HS-5 (cell line): ENCODE measurements around the gene MZT2A.
"Not testable (repeated sequence)": the region's sequence is repeated elsewhere in the genome, so short reads cannot be mapped to it uniquely, and the experiment has no call there.

ENCODE experiments used
- DNase-seq: peaks from one replicate; pipeline ENCODE4 v3.0.0-alpha.2; 2012; ENCODE audit warnings: low read depth

Gene MZT2A

GRCh38 chr2:131492418-131493198 is 411 bp upstream of the MZT2A start:
- DNase-seq = peak; percentile 86

- DNase-seq = not testable (repeated sequence)
Observed at GRCh38 chr2:131491469-131491836, 744 bp downstream of the MZT2A start.

DNA sequence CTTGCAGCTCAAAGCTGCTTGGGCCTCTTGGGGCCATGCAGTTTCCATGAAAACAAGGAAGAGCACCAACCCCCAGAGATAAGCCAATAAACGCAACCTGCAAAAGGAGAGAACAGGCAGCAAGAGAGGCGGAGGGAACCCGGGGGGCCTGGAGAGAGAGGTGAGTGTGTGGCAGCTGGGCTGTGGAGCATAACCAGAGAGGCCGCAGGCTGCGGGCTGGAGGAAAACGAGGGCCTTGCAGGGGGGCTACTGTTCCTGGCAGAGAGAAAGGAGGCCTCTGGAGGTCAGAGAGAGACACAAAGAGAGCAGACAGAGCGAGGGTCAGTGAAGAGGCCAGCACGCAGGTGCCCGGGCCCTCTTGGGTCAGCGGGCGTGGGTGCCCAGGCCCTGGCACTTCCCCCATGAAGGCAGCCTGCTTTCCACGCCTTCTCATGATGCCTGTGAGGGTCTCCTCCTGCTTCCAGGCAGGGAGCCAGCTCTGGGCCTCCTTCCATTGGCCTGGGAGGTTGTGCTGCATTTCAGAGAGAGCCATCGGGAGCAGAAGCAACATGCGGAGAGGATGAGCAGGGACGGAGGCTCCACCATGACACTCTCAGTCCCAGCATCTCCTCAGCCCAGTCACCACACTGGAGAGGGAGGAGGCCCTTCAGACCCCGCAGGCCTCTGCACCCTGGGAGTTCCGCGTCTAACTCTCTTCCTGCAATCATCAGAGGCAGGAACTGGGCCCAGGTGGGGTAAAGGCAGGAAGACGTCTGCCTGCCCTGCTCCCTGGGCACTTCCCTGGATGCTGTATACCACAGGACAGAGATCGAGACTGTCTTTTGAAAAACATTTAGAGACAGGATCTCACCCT is 1.4 kb downstream of the MZT2A start:
- DNase-seq = not testable (repeated sequence)

DNA sequence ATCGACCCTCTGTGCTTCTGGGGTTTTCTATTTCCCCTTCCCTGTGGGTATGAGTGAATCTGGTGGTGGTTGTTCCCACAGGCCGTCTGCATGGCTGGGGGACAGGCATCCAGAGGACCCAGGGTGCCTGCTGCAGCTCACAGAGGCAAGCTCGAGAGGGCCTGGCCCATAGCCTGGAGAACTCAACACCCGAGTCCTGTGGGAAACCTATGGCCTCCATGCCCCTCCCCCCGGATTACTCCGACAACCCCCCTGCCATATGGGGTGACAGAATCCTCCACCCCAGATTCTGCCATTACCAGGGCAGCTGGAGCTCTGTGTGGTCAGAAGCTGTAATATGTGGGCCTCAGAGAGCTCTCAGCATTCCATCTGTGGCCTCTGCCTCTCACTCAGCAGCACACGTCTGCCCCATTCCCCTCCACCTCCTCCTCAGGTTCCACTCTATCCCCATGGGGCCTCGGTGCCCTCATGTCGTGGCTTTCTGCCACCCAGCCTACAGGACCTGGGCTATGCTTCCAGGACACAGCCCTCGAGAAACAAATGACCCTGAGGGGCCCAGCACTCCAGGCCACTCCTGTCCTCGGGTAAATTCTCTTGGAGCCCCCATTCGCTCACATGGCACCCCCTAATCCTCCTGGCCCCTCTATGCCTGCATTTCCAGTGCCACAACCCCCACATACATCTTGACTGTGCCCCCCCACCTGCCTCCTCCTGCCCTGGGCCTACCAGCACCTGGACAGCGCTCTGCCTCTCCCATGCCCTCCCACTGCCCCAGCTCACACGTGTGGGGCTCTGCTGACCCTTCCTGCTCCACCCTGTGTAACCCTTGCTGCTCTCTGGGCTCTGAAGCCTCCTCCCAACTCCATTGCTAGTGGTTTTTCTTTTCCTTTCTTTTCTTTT is 3.6 kb downstream of the MZT2A start:
- no peak for DNase-seq

DNA sequence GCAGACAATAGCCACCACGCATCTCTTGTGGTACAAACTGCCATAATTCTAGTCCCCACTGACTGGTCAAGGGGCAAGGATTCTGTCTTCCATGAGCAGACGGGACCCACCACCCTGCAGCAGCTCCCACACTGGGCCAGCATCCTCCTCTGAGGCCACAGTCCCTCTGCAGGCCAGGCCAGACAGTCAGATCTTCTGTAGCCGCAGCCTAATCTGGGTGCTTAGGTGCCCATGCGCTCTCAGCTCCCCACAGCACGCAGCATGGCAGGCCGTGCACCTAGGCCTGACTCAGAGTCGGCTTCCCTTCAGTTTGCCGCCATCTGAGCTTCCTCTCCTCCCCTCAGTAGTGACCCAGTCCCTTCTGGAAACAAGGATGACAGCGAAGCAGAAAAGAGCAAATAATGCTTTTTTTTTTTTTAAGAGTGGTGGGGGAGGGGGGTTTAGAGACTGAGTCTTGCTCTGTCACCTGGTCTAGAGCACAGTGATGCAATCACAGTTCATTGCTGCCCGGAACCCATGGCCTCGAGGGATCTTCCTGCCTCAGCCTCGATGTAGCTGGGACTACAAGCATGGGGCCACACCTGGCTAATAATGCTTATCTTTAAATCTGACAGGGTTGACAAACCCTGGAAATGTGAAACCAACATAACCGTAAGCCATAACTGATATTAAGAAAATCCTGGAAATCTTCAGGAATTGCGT is 5.8 kb downstream of the MZT2A start:
- DNase-seq = not testable (repeated sequence)

DNA sequence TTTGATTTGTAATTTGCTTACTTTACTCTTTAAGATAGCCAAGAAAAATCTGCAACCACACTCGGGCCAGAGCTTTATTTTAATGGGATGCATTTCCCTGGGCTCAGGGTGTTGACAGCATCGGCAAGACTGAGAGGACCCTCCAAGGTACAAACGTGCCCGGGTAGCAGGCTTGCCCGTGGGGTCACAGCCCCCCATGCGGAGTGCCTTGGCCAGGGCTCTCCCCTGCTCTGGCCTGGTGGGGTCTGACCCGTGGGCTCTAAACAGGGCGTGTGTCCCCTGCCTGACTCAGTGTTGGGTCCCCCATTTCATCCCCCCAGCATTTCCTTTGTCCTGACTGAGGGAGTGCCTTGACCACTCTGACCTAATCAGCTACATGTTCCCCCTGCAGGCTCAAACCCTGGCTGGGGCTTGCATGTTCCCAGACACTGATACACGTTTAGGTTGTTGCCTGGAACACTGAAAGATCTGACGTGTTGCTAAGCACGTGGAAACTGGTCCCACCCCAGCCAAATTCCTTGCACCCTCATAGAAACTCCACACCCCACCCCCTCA is 7.2 kb downstream of the MZT2A start:
- not testable (repeated sequence) for DNase-seq

DNA sequence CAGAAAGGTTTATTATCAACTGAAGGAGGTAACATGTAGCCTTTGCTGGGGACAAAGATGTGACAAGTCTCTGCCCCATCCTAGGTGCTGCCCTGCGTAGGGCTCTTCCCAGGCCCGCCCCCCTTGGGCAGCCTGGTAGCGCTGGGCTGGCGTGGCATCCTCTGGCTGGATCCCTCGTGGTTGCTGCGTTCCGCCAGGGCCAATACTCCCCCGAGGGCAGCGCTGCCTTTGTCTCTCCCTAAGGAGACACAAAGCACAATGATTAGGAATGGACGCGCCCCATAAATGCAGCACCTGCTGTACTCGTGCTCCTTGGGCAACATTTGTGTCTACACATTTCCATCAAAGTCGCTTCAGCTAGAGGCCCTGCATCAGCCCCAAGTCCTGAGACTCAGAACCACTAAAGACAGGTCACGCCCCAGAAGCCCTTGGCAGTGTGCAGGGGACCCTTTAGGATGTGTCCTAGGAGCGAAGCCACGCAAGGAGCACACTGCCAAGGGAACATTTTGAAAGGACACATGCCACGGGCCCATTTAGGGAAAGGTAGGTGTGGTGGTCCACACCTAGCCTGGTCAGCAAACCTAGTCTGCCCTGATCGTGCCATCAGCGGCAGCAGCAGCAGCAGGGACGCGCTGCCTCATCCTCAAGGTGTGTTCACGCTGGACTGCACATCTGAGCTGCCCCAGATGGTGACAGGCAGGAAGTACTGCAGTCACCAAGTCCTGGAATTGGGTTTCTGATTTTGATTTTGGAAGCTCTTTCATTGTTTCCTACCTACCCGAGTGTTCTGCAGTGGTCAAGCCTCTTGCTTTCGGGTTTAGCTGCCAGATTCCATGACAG is 8.0 kb downstream of the MZT2A start:
- DNase-seq = not testable (repeated sequence)

GRCh38 chr2:131482506-131483155 is 9.6 kb downstream of the MZT2A start:
- not testable (repeated sequence) for DNase-seq

DNA sequence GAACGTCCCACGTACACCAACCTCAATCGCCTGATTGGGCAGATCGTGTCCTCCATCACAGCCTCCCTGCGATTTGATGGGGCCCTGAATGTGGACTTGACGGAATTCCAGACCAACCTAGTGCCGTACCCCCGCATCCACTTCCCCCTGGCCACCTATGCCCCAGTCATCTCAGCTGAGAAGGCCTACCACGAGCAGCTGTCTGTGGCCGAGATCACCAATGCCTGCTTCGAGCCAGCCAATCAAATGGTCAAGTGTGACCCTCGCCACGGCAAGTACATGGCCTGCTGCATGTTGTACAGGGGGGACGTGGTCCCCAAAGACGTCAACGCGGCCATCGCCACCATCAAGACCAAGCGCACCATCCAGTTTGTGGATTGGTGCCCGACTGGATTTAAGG is 11.8 kb downstream of the MZT2A start:
- not testable (repeated sequence) for DNase-seq

- DNase-seq = not testable (repeated sequence)
Observed at GRCh38 chr2:131478850-131479461, 13.2 kb downstream of the MZT2A start.

GRCh38 chr2:131478074-131478849 is 13.9 kb downstream of the MZT2A start:
- DNase-seq = not testable (repeated sequence)

DNA sequence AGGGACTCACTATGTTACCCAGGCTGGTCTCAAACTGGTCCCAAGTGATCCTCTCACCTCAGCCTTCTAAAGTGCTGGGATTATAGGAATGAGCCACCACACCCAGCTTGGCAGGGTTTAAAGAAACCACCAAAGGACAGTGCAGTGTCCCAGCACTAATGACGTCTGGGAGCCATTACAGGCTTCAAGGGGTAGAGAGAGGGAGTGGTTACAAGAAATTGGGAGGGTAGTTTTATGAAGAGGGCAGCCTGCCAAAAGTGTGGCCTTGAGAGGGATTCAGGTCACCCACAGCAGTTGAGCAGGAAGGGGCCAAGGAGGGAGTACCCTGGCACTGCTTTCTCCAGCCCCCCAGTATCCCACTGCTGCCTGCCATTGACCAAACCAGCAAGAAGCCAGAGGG is 15.0 kb downstream of the MZT2A start:
- DNase-seq = not testable (repeated sequence)

DNA sequence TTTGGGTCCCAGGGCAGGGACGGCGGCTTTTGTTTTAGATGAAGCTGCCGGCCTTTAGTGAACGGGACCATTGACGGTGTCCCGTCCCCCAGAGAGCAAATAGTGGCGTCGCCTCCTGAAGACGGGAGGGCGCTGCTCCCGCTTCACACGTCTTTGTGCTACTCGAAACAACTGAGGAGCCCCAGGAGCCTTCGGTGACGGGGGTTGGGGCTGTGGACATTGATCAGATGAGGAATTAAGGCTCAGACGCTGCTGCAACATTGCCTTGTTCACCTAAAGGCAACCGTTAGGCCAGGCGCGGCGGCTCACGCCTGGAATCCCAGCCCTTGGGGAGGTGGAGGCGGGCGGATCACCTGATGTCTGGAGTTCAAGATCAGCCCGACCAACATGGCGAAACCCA is 15.8 kb downstream of the MZT2A start:
- DNase-seq = not testable (repeated sequence)

DNA sequence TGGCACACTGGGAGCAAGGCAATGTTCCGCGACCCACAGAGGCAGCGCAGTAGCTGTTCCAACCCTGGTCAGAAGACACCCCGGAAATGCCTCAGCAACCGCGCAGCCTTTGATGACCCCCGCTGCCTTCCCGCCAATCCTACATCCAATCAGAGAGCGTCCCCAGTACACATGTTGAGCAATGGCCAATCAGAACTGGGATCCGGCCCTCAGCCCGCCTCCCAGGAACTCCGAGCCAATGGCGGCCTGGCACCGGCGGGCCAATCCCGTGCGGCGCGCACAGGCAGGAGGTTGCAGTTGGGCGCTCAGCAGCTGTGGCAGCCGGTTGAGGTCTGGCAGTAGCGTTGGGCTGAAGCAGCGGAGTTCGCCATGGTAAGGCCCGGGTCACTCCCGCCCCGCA is 16.4 kb downstream of the MZT2A start, which contains the start of gene TUBA3D:
Gene TUBA3D (plus strand): TSS at position 289 of the 400 bp plus-strand sequence. CDS start 81 bp downstream, at position 370.
- no peak for DNase-seq

- not testable (repeated sequence) for DNase-seq
Observed at GRCh38 chr2:131473266-131473665, 18.9 kb downstream of the MZT2A start.

DNA sequence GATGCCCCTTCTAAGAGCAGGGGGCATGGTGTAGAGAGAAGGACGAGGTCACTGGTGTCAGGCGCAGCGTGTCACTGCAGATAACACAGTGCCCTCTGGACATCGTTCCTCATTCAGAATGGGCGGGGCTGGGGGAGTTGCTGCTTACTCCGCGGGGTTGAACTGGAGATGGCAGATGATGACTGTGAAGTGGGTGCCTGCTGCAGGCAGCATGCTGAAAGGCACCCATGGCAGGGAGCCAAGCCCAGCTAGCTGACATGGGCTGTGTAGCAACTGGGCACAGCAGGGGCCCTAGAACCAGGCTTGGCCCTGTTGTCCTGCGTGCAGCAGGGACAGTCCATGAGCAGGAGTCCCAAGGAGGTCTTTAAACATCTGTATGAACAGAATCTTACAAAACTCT is 20.6 kb downstream of the MZT2A start:
- not testable (repeated sequence) for DNase-seq

DNA sequence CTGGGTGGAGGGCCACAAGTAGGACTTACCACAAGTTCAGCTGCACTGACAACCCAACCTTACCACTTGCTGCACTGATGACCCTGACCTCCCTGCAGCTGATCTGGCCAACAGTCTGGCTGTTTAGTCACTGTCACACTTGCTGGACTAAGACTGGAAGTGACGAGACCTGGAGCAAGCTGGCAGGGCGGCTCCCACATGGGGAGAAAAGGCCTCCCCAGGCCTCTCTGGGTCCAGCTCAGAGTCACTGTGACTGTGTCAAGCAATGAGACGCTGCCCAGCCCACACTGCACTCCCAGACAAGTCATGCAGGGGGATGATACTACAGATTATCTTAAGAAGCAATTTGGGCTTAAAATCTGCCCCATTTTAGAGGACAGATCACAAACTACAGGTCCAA is 21.3 kb downstream of the MZT2A start:
- not testable (repeated sequence) for DNase-seq

DNA sequence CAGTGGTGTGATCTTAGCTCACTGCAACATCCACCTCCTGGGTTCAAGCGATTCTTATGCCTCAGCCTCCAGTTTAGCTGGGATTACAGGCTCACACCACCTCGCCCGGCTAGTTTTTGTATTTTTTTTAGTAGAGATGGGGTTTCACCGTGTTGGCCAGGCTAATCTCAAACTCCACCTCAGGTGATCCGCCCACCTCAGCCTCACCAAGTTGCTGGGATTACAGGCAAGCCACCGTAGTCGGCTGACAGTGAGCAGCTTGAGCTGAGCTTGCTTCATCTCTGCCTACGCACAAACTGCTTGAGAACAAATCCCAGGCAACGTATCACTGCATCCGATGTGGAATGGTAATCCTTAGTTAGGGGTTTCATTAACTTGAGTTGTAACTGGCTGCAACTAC is 24.5 kb downstream of the MZT2A start:
- DNase-seq = not testable (repeated sequence)
